ENCODE measurements around the gene LYZL6.

DNA sequence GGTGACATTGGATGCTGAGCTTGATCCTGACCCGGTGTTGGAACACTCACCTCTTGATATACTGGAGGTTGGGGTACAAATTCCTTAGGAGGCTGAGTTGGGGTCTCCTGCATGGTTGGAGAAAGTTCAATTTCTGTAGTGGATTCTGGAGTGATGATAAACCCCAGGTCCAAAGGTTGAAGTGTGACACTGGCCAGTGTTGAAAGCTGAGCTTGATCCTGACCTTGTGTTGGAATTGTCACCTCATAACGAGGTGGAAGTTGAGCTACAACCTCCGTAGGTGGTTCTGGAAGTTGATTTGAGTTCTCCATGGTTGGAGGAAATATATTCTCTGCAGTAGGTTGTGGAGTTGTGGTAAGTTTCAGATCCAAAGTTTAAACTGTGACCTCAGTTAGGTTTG is 34.1 kb downstream of the LYZL6 start:
- TF ChIP-seq, protein P1, sequence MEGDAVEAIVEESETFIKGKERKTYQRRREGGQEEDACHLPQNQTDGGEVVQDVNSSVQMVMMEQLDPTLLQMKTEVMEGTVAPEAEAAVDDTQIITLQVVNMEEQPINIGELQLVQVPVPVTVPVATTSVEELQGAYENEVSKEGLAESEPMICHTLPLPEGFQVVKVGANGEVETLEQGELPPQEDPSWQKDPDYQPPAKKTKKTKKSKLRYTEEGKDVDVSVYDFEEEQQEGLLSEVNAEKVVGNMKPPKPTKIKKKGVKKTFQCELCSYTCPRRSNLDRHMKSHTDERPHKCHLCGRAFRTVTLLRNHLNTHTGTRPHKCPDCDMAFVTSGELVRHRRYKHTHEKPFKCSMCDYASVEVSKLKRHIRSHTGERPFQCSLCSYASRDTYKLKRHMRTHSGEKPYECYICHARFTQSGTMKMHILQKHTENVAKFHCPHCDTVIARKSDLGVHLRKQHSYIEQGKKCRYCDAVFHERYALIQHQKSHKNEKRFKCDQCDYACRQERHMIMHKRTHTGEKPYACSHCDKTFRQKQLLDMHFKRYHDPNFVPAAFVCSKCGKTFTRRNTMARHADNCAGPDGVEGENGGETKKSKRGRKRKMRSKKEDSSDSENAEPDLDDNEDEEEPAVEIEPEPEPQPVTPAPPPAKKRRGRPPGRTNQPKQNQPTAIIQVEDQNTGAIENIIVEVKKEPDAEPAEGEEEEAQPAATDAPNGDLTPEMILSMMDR (IDR thresholded peaks at IDR 0.05; ENCODE audit: control extremely low read depth in 1 of 3, insufficient read depth in 1 of 3, low read depth in 1 of 3, low read length in 3 of 3): no peak
- TF ChIP-seq SP4 (IDR thresholded peaks at IDR 0.05; ENCODE audit: low read length) (no peak), POLR2A (IDR thresholded peaks at IDR 0.05; ENCODE audit: control extremely low read depth in 1 of 2, low read depth in 2 of 2, low read length in 2 of 2) (no peak), MAX (IDR thresholded peaks at IDR 0.05) (no peak), TCF12 (IDR thresholded peaks at IDR 0.05; ENCODE audit: low read depth, low read length) (no peak), NRF1 (IDR thresholded peaks at IDR 0.05; ENCODE audit: low read depth, low read length) (no peak), RXRA (IDR thresholded peaks at IDR 0.05; ENCODE audit: insufficient read depth, low read depth, low read length) (no peak), CREB1 (IDR thresholded peaks at IDR 0.05) (no peak), CBX5 (IDR thresholded peaks at IDR 0.05; ENCODE audit: low read depth, low read length) (no peak), HDAC6 (IDR thresholded peaks at IDR 0.05; ENCODE audit: low read depth, low read length) (no peak), CTBP2 (IDR thresholded peaks at IDR 0.05; ENCODE audit: borderline replicate concordance, insufficient read depth, insufficient read length, low read length) (no peak), EZH2 (IDR thresholded peaks at IDR 0.05; ENCODE audit: low read depth, low read length, severe bottlenecking) (no peak), PHF8 (conservative IDR thresholded peaks at IDR 0.05; ENCODE audit: low read depth, low read length) (no peak), SP1 (IDR thresholded peaks at IDR 0.05; ENCODE audit: low read depth, low read length) (no peak)
